GM12801 (cell line): ENCODE measurements around the gene TWIST2.

Source experiments
- CTCF ChIP-seq: IDR thresholded peaks from one replicate; pipeline ENCODE4 v1.5.1; 2011; ENCODE audit warnings: control low read depth; ENCODE audit not compliant: insufficient read length; ENCODE audit errors: extremely low read depth

TWIST2 gene

DNA sequence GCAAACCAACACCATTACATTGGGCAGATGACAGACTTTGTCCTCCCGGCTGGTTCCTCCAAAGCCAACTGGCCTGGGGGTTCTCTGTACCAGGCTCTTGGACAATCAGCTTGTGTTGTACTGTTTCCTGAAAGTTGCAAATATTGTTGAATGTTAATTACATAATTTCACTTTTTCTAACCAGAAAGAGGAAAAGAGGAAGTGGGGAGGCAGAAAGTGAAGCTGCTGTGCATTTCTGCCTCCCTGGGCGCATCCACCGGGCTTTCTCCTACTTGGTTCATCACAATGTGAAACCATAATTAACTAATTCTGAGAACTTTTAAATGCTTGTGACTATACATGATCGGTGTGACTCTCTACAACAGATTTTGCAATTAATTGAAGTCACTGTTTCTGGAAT lies 10.1 kb downstream of the TWIST2 start:
- TF ChIP-seq CTCF = no peak

GRCh38 chr2:238859636-238860347 lies 11.9 kb downstream of the TWIST2 start:
- TF ChIP-seq CTCF = no peak

DNA sequence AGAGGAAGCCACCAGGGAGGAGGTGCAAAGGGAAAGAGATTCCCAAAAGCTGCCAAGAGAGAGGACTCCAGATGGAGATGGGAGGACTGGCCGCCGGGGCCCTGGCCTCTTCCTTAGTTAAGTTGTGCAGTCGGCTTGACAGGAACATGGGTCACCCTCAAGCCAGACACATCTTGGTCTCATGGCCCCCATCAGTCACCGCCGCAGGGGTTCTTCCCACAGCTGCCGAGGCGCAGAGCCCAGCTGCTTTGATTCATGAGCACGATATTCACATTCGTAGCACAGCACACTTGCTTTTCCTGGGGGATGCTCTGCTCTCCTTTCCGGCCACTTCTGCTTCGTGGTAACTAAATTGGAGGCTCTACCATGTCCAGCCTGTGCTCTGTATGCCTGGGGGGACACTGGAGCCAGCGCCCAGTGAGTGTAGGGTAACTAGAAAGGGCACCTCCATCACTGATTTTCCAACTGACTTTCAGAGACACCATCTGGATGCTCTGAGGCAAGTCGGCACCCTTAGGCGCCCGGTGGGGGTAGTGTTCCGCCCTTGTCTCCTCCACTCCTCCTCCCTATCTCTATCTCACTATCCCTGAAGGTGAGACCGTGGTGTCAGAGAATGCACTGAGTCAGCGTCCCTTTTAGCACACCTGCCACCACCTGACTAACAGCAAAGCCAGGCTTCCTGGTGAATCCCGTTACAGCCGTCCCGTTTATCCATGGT lies 13.3 kb downstream of the TWIST2 start:
- no peak for TF ChIP-seq CTCF

DNA sequence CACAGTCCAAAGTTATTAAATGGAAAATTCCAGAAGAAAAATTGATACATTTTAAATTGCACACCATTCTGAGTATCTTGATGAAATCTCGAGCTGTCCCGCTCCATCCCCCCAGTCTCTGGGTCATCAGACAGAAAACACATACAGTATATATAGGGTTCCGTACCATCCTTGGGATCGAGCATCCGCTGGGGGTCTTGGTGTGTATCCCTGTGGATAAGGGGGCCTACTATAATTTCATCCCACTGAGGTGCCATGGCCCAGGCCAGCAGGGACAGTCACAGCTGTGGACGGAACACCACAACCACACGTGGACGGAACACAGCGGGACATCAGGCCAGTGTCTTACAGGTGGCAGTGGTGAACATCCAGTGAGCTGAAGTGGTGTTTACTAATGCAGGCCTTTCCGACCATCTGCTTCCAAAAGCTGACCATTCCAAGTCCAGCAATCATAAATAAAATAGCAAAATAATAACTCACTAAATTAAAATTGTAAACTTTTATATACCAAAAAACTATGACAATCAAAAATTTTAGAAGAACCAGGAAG lies 14.0 kb downstream of the TWIST2 start:
- TF ChIP-seq CTCF = no peak

DNA sequence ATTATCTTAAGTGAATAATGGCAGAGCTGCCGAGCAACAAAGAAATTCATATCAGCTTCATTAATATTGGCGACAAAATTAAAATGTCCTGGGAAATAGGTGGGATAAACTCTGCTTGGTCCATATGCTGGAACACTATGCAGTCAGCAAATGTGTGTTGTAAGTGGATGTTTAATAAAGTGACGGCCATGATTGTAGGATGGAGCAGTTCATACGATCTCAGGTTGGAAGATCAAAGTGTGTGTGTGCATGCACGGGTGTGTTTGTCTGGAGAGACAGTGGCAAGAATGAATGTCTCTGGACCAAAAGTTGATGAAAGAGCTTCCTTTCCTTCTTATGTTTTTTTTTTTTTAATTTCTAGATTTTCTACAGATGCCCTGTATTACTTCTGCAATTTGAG lies 14.8 kb downstream of the TWIST2 start:
- no peak for TF ChIP-seq CTCF

- TF ChIP-seq CTCF = no peak
These were observed 15.3 kb downstream of the TWIST2 start for GRCh38 chr2:238863231-238863630.

DNA sequence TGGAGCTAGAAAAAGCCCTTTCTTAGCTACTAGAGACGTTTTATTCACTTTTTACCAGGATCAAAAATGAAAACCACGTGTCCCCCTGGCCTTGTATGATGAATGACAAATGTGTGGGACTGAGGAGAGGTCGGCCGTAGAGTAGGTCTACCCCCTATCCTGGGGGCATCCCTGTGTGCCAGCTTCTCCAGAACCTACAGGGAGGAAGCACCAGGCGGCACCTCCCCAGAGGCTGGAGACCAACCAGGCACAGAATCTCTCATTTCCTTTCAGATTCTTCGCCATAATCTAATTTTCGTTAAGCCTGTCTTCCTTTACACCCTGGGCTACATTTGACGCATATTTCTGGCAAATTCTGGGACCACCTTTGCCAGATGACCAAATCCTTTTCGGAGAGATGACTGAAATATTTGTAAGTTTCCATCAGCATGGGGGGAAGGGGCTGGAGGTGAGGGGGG lies 15.9 kb downstream of the TWIST2 start:
- no peak for TF ChIP-seq CTCF
